GM21717 (cell line): ENCODE data around the gene ADCY6.

Source experiments
- ATAC-seq: cut with Tn5 transposase; IDR thresholded peaks from one replicate; pipeline ENCODE4 v1.9.1; 2021; ENCODE audit warnings: mild to moderate bottlenecking, moderate library complexity; ENCODE audit not compliant: unreplicated experiment

The ADCY6 gene

DNA sequence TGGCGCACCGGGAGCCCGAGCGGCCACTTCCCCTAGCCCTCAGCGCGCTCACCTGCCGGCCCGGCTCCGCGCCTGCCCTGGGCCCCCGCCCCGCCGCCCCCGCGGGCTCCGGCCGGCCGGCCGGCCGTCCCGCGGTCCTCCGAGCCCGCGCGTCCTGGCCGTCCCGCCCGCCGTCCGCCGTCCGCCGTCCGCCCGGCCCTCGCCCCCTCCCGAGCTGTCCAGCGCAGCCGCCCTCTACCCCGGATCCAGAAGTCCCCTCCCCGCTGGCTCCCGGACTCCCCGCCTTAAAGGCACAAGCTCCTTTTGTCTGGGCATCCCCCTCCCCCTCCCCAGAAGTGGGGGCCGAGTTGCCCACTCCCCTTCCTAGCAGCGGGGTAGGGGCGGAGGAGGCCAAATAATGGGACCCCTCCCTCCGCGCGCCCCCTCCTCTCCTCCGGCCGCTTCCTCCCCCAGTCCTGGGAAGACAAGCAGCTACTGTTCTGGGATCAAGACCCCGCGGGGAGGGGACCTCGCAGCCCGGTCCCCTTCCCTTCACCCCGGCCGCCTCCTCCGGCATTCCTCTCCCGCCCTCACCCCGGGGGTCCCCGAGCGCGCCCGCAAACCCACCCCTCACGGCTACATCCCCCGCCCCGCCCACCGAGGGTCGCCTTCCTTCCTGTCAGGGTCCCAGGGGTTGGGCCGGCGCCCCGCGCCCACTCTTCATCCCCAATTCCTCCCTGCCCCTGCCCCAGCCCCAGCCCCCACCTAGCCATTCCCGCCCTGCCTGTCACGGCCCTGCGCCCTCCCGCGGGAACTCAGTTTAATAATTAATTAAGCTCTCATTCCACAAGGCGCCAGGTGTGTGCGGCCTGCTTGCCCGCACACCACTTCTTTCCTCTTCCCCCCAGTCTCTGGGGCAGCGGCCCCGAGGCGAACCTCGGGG, at the start of gene ADCY6:
TSS of gene ADCY6 (minus strand) at position 236 of the 922 bp plus-strand sequence. CDS start 5,655 bp downstream, outside the sequence.
- no peak for ATAC-seq

DNA sequence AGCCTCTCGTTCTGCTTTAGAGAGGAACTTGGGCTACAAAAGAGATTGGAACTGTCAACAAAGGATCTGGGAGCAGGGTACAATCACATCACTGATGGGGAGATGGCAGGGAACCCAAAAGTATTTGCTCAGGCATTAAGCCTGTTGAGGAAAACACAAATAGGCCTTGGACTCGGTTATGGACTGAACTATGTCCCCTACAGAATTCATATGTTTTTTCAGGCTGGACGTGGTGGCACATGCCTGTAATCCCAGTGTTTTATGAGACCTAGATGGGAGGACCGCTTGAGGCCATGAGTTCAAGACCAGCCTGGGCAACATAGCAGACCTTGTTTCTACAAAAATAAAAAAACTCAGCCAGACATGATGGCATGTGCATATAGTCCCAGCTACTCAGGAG, 49.2 kb upstream of the ADCY6 start:
- ATAC-seq = no peak

DNA sequence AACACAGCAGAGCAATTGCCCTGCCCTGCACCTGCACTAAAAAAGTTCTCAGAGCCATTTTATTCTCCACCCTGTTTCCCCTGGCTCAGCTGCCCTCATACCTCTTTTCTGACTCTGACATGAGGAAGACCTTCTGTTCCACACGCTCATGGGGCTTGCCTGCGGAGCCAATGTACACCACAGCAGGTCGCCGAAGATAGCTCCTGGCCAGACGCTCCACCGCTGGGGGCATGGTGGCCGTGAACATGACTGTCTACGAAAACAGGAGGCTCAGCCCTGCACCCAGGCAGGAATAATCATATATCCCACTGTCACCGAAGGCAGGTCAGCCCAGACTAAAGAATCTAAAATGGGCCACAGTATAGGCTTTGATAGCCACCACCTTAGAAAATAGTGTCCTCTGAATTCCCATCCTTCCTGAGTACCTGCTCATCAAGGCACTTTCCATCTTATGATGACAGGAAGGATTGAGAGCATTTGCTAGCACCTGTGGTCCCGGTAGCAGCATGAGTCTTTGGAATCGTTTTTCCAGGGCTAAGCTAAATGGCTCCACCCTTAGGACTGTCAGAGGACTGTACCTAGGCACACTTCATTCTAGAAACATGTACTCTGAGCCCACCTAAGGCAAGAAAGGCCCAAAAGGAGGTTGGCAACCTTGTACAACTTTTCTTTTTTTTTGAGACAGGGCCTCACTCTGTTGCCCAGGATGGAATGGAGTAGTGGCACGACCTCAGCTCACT, 43.6 kb upstream of the ADCY6 start:
- ATAC-seq = no peak

DNA sequence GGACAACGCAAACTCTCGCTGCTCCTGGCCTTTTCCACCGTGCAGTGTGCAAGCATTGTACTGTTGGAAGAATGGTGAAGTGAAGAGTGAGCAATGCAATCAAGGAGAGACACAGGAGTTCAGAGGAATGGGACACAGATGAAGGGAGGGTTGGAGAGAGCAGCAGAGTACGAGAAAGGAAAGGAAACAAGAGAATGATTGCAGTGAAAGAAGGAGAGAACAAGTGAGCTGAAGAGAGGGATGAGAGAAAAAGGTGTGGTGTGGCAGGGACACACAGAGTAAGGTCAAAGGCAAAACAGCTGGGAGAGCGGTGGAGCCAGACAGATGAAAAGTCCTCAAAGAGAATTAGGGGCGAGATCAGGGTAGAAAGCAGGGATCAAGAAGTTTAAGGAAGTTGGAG, 42.4 kb upstream of the ADCY6 start:
- ATAC-seq = no peak

DNA sequence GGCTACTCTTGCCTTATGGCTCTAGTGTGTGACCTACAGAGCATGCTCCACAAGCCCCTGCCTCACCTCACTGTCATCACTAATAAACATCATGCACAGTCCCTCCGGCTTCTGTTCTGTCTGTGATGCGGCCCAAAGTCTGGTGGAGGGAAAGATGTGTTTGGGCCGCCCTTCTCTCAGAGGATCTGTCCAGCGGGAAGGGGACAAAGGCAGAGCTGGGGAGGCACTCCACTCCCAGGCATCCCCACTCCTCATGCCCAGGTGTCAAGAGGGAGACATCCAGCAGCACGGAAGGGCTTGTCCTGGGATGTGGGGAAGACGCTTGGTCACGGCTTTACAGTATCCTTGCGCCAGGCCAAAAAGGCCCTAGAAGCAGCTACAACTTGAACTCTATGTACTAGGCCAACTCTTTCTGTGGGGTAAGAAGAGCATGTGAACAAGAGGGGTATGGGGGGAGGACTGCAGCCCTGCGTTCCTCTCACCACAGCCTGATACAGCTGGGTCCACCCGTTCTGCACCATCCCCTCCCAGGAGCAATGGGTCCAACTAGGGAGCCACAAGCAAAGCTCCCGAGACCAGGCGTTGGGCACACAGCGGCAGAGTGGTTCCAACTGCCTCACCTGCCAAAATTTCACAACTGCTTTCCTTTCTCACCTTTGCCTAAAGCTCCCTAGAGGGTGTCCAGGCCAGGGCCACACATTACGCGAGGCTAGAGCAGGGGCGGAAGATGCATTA, 40.1 kb upstream of the ADCY6 start:
- no peak for ATAC-seq

DNA sequence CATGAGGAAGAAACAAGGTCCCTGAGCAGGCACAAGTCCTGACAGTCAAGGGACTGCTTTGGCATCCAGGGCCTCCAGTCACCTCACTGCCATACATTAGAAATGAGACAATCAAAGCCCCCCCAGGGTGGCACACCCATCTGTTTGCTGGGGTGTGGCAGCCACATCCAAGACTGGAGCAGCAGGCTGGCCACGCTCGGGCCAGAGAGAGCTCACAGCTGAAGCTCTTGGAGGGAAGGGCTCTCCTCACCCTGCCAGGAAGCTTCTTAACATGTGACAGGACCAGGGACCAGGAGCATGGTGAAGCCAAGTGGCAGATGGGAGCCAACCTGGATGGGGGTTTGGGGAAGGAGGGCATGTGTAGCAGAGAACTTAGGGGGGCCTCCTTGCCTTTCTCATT, 39.4 kb upstream of the ADCY6 start:
- no peak for ATAC-seq

DNA sequence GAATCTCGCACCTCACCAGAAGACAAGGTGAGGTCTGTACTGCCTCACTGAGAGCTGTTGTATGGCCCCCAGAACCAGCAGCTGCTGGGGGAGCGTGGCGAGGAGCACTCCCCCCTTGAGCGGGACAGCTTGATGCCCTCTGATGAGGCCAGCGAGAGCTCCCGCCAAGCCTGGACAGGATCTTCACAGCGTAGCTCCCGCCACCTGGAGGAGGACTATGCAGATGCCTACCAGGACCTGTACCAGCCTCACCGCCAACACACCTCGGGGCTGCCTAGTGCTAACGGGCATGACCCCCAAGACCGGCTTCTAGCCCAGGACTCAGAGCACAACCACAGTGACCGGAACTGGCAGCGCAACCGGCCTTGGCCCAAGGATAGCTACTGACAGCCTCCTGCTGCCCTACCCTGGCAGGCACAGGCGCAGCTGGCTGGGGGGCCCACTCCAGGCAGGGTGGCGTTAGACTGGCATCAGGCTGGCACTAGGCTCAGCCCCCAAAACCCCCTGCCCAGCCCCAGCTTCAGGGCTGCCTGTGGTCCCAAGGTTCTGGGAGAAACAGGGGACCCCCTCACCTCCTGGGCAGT, 38.7 kb upstream of the ADCY6 start:
- no peak for ATAC-seq

DNA sequence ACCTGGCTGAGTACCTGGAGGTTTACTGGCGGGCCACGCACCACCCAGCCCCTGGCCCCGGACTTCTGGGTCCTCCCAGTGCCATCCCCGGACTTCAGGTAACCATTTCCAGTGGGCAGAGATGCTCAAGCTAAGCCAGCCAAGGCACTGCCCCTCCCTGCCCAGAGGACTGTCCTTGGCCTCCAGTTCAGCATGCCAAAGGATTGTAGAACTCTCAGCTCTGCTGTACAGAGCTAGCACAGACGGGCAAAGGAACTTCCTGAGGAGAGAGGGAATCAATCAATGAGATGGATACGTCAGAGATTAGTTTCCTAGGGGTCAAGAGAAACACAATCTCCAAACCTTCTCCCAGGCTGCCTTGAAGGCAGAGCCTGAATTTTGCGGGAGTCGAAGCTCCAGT, 38.1 kb upstream of the ADCY6 start:
- ATAC-seq = no peak

DNA sequence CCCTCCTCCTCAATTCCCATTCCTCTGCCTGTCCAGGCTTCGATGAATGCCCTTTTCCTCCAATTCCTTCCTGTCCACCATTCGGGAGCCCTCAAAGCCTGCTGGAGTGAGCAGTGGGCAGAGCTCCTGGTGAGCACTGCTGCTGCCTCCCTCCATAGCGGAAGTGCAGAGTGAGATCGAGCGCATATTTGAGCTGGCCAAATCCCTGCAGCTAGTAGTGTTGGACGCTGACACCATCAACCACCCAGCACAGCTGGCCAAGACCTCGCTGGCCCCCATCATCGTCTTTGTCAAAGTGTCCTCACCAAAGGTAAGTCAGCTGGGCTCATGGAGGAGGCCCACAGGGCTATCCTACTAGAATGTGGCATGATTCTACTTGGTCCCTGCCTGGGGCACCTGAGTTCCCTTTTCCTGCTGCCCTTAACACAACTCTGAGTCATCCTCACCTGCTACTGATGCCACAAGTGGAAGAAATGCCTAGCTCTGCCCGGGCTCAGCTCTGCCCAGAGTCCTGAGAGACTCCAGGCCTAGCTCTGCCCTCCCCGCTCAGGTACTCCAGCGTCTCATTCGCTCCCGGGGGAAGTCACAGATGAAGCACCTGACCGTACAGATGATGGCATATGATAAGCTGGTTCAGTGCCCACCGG, 37.4 kb upstream of the ADCY6 start:
- no peak for ATAC-seq

DNA sequence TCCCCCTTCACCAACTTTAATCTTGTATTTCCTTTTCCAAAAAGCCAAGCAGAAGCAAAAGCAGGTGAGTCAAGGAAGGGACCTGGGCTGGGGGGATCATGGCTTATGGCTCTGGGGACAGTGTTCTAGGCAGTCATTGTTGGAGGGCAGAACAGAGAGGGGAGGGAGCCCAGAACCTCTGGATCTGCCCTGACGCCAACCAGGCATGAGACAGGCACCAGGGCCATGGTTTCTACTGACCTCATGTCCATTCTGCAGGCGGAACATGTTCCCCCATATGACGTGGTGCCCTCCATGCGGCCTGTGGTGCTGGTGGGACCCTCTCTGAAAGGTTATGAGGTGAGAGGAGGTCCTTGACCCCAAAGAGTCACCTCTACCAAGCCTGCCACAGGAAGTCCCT, 36.0 kb upstream of the ADCY6 start:
- no peak for ATAC-seq

DNA sequence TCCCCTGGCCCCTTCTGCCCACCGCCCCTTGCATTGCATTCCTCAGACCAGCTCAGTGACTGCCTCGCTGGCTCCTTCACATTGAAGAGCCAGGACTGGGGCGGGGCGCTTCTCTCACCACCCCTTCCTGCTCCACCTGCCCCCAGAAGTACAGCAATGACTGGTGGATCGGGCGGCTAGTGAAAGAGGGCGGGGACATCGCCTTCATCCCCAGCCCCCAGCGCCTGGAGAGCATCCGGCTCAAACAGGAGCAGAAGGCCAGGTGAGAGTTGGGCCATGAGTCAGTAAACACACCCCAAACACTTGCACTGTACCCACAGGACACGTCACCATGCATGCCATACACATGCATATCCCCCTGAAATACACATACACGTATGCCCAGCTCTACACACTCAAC, 35.2 kb upstream of the ADCY6 start:
- ATAC-seq = no peak

DNA sequence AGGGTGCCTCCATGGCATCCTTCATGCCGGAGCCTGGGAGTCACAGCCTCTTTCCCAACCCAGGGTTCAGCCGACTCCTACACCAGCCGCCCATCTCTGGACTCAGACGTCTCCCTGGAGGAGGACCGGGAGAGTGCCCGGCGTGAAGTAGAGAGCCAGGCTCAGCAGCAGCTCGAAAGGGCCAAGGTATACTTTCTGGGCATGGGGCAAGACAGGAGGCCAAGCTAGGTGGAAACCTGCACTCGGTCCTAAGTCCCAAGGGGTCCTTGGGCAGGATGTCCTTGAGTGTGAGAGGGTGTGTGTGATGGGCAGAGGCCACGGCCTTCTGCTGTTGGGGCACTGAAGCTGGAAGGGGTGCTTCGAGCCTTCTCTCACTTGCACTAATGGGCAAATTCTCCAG, 34.4 kb upstream of the ADCY6 start:
- ATAC-seq = no peak

DNA sequence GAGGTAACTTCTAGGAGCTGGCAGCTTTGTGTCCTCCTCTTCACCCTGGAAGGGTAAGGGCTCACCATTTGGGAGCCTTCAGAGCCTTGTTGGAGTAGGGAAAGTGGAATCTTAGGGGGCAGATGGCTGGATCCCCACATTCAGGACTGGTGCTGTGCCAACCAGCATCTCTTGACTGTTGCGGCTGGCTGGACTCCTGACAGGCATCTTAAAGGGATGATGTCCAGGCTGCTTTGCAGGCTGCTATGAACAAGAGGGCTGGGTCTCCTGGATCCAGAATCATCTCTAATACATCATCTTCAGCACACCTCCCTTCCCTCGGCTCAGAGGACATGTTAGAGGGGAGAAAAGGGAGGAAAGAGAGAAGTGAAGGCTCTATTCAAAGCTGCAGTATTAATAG, 33.8 kb upstream of the ADCY6 start:
- ATAC-seq = no peak

DNA sequence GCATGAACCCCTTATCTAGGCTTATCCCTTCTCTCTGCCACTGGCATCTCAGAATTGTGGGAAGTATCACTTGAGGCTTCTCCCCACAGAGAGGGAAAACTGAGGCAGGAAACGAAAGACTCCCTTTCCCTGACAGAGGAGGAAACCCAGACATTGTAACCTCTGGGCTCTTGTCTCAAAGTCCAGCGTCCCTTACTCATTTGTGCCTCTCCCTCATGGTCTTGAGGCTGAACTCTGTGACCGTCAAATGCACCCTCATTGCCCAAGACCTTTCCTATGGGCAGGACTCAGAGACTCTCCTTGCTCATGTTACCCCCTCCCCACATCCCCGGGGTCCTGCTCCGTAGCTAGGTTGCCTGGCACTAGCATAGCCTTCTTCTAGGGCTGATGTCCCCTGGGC, 33.2 kb upstream of the ADCY6 start:
- no peak for ATAC-seq

DNA sequence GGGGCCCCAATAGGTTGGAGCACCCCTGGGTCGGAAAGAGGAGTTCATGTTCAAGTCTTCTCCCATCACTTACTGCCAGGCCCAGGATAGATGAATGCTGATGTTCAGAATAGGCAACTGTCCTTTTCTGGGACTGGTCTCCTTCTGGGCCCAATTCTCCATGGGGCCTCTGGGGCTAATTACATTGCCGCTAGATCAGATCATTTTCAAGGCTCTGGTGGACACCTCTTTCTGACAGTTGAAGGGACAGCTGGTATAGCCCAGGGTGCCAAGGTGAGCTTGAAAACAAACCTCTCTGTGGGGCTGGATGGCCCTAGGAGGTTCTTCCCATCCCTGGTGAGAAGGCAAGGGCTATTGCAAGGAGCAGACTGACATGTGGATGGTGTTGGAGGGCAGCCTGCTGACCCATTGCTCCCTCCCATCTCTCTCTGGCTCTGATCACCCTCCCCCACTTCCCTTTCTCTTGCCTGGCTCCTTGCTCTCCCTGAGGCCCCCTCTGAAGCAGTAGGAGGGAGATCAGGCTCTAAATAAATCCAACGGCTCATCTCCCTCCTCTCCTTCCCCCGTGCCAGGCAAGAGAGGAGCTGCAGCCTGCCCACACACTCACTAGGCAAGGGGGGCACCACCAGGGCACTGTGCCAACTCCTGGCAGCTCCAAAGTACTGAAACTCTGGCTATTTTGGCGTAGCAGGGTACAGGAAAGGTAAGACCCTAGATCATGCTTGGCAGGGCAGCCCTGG, 31.3 kb upstream of the ADCY6 start:
- no peak for ATAC-seq

DNA sequence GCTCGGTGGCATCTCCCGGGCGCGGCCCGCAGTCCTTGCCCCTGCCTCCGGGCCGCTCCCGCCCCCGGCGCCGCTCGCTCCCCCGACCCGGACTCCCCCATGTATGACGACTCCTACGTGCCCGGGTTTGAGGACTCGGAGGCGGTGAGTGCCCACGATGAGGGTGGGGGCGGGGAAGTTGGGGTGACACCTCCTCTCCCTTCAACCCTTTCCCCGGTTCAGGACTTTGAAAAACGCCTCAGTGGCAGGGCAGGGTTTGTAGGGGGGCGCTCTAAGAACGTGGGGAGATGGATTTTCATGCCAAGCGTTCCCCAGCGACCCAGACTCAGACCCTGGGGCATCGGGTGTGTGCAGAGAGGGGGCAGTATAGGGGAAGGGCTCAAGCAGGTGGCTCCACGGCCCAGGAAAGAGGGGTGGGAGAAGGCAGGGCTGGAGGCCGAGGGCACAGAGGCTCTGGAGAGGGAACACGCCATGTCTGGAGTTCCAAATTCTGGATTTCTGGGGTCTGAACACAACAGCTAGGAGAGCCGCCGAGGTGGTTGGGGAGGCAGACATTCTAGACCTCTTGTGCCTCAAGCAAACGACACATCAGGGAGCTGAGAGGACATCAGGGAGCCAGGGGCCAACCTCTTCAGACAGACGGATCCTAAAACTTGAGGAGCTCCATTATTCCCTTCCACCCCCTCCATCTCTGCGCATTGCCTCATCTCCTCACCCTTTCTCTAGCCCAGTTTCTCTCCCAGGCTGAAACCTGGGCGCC, 30.1 kb upstream of the ADCY6 start:
- ATAC-seq = no peak

DNA sequence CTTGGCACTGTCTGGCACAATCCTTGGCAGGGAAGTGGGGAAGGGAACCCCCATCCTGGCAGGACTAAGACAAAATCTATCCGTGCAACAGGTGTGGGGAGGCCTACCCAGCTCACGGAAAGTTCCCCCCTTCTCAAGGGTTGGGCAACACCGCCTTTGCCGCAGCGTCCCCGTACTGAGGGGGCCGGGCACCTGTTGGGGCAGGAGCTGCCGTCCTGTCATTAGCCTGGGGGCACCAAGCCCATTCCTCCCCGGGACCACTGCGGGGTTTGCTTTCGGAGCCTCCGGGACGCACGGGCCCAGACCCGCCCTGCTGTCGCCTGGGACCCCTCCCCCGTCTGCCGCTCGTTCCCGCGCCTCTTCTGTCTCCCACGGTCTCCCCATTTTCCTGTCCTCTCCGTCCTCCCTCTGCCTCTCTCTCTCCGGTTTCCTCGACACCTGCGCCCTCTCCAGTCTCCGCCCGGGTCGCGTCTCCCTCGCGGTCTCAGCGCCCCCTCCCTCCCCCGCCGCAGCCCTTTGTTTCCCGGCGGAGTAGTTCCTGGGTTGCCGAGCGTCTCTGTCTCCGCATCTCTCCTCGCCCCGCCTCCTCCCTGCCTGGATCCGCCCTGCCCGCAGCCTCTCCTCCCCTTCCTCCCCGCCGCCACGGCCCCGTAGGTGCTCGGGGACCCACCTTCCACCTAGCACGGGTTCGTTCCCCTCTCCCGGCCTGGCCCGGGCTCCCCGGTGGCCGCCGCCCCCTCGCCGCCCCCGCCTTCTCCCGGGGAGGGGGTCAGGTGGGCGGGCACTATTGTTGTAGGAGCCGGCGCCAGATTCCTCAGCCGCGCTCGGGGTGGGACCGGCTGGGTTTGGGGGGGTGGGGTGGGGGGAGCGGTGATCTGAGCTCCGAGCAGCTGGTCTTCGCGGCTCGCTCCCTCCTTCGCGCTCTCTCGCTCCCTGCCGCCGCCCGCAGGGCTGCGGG, 29.3 kb upstream of the ADCY6 start, which contains the start of gene CACNB3:
TSS of gene CACNB3 (plus strand) at position 624 of the 958 bp plus-strand sequence. CDS start 434 bp downstream, outside the sequence.
- peak; percentile 39 for ATAC-seq
